ENCODE measurements around the gene EEF1A2. TPM values are rescaled to one million over a fixed set of nuclear protein-coding genes. Genes with fewer than 3 reads are reported as not detected.

The EEF1A2 gene
- total and polyA plus RNA-seq, 10 donors: 0.39 to 1.4 (median 0.54) TPM

DNA sequence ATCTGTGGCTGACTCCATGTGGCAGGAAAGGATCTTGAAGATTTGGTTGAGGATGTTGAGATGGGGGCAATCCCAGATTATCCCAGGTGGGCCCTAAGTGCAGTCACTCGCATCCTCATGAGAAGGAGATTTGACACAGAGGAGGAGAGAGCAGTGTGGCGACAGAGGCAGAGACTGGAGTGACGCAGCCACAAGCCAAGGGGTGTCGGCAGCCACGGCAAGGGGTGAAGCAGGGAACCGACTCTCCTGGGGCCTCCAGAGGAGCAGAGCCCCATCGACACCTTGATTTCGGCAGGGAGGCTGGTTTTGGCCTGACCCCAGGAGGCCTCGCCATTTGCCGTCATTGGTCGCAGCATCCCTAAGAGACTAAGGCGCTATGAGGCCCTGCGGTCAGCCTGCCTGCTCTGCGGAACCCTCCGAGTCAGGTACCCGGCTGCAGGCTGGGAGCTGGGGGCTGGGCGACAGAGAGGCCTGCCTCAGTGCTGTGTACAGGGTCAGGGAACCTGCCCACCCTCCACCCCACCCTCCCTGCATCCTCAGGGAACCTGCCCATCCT, 12.5 kb downstream of the EEF1A2 start:
- Histone ChIP-seq H3K27me3 (replicated peaks in 1 of 7) (peaks cover 6 to 99% (median 64%) of the 10 kb centered on the region in 7 donors), H3K27ac (no peak overlapping the region), H3K4me3 (no peak overlapping the region), H3K9me3 (peaks cover 0 to 6% (median 0%) of the 10 kb centered on the region in 8 donors), H3K4me1 (peaks cover 0 to 18% (median 3%) of the 10 kb centered on the region in 6 donors), H3K36me3 (no peaks in the 10 kb centered on the region)
- TF ChIP-seq POLR2AphosphoS5 (IDR thresholded peaks at IDR 0.05): no peak
- no peak for TF ChIP-seq POLR2A (IDR thresholded peaks at IDR 0.05)
- TF ChIP-seq, protein P1, sequence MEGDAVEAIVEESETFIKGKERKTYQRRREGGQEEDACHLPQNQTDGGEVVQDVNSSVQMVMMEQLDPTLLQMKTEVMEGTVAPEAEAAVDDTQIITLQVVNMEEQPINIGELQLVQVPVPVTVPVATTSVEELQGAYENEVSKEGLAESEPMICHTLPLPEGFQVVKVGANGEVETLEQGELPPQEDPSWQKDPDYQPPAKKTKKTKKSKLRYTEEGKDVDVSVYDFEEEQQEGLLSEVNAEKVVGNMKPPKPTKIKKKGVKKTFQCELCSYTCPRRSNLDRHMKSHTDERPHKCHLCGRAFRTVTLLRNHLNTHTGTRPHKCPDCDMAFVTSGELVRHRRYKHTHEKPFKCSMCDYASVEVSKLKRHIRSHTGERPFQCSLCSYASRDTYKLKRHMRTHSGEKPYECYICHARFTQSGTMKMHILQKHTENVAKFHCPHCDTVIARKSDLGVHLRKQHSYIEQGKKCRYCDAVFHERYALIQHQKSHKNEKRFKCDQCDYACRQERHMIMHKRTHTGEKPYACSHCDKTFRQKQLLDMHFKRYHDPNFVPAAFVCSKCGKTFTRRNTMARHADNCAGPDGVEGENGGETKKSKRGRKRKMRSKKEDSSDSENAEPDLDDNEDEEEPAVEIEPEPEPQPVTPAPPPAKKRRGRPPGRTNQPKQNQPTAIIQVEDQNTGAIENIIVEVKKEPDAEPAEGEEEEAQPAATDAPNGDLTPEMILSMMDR (IDR thresholded peaks at IDR 0.05 in 8 of 11, conservative IDR thresholded peaks at IDR 0.05 in 3 of 11): no peak
- WGBS, 5 donors: 89 to 96% (median 93%) methylated on average over 9 to 17 of the region's 17 CpGs
- intact Hi-C loops (cut with DNase I; ENCODE audit: low total_unique reads): no loop called here
- no peak for DNase-seq

DNA sequence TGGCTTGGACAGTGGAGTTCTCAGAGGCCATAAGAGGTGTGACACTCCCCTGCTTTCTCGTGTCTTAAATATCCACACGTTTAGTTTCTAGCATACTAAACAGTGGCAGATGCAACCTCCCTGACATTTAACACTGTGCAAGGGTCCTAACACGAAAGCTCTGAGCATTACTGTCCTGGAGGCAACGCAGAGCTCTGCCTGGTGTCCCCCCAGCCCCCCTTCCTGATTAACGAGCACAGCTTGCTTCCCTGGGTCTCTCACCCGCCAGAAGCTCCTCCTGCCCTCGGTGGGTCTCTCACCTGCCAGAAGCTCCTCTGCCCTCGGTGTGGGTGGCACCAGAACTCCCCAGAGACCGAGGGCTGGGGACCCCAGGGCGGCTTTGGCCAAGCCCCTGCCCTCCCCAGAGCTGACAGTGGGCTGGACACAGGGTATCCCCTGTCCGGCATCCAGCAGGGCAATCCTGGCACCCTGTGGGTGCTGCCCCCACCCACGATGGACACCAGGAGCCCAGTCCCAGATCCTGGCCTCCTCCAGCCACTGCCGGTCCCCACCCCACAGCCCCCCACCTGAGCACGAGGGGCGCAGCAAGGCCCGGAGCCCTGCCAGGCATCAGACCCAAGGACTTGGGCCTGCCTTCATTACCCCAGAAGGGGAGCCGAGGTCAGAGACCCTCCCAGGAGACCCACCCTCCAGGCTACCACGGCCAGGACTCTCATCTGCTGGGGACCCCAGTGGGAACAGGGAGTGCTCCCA, 14.1 kb downstream of the EEF1A2 start:
- intact Hi-C loops (cut with DNase I; ENCODE audit: low total_unique reads): no loop called here
- peaks cover 0 to 18% (median 3%) of the 10 kb centered on the region in 6 donors for H3K4me1 ChIP-seq
- TF ChIP-seq, protein P1 (IDR thresholded peaks at IDR 0.05 in 8 of 11, conservative IDR thresholded peaks at IDR 0.05 in 3 of 11): no peak
- no peak for TF ChIP-seq POLR2AphosphoS5 (IDR thresholded peaks at IDR 0.05)
- TF ChIP-seq POLR2A (IDR thresholded peaks at IDR 0.05): no peak
- no peak overlapping the region for H3K4me3 ChIP-seq
- H3K27me3 ChIP-seq (replicated peaks in 1 of 7): peaks cover 6 to 99% (median 61%) of the 10 kb centered on the region in 7 donors
- H3K9me3 ChIP-seq: peaks cover 0 to 6% (median 0%) of the 10 kb centered on the region in 8 donors
- no peak overlapping the region for H3K27ac ChIP-seq
- no peak for DNase-seq
- H3K36me3 ChIP-seq: no peaks in the 10 kb centered on the region
- WGBS, 5 donors: 61 to 72% (median 68%) methylated on average over 4 to 18 of the region's 18 CpGs

DNA sequence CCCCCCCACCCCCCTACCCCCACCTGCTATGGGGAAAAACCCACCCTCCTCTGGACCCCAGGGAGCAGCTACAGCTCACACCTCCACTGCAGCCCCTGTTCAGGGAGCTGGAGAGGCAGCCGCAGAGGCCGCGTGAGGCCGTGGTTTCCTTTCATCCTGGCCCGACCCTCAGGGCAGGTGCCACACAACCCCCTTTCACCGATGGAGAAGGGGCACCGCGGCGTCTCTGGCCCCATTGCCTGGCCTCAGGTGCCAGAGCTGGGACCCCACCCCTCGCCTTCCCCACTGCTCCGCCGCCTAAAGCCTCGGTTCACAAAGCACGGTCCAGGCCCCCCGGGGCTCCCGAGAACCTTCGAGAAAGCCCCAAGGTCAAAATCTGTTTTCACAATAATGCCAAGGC, 14.6 kb downstream of the EEF1A2 start:
- WGBS, 5 donors: 46 to 57% (median 51%) methylated on average over 17 of the region's 17 CpGs

More for the DNA sequence above, 14.6 kb downstream of the EEF1A2 start:
- Histone ChIP-seq H3K4me3 (no peak overlapping the region), H3K36me3 (no peaks in the 10 kb centered on the region), H3K27ac (no peak overlapping the region), H3K9me3 (peaks cover 0 to 6% (median 0%) of the 10 kb centered on the region in 8 donors), H3K27me3 (replicated peaks in 1 of 7) (peaks cover 6 to 99% (median 63%) of the 10 kb centered on the region in 7 donors), H3K4me1 (peaks cover 0 to 18% (median 3%) of the 10 kb centered on the region in 6 donors)
- intact Hi-C loops (cut with DNase I; ENCODE audit: low total_unique reads): no loop called here
- TF ChIP-seq, protein P1 (IDR thresholded peaks at IDR 0.05 in 8 of 11, conservative IDR thresholded peaks at IDR 0.05 in 3 of 11): no peak
- no peak for TF ChIP-seq POLR2A (IDR thresholded peaks at IDR 0.05)
- TF ChIP-seq POLR2AphosphoS5 (IDR thresholded peaks at IDR 0.05): no peak
- no peak for DNase-seq

Data from spleen (tissue), 11 donors.